Breast epithelium (tissue), 3 donors: ENCODE measurements around the gene RAB28.

ENCODE experiments used
- CTCF ChIP-seq, 3 donors: fragments of 450-650 bp; IDR thresholded peaks; one replicate each; pipeline ENCODE4 v1.5.1; 2016 to 2017; ENCODE audit warnings: antibody characterized with exemption in 3 of 3, mild to moderate bottlenecking in 3 of 3, moderate library complexity in 3 of 3
- POLR2A ChIP-seq: fragments of 450-650 bp; IDR thresholded peaks from one replicate; pipeline ENCODE4 v1.6.1; 2016; ENCODE audit warnings: antibody characterized with exemption, mild to moderate bottlenecking, moderate library complexity
- POLR2AphosphoS5 ChIP-seq, 3 donors: sonication (generic); formaldehyde crosslinking; IDR thresholded peaks; one replicate each; pipeline ENCODE4 v1.6.1; 2017; ENCODE audit warnings: antibody characterized with exemption in 3 of 3

GRCh38 chr4:13445841-13446790, 38.0 kb downstream of the RAB28 start:
- TF ChIP-seq CTCF (IDR thresholded peaks at IDR 0.05) (no peak), POLR2A (no peak), POLR2AphosphoS5 (IDR thresholded peaks at IDR 0.05) (no peak)
